SU-DHL-6 (cell line): ENCODE measurements around the gene LTB.

Experiments used
- H2AFZ ChIP-seq: fragments of 200-600 bp; sonication (generic); 2 replicates; pipeline ENCODE4 v1.6.1; 2014; ENCODE audit warnings: low read depth, mild to moderate bottlenecking, moderate library complexity, mixed read lengths, antibody characterized with exemption, low read length; ENCODE audit not compliant: severe bottlenecking
- H3F3A ChIP-seq: fragments of 200-600 bp; shearing (Covaris generic); 2 replicates; pipeline ENCODE4 v1.6.0; 2016; ENCODE audit warnings: antibody characterized with exemption, mild to moderate bottlenecking; ENCODE audit not compliant: insufficient read depth
- H3K27ac ChIP-seq: fragments of 200-600 bp; sonication (generic); 2 replicates; pipeline ENCODE4 v1.5.1; 2016; ENCODE audit warnings: low read depth, mild to moderate bottlenecking, low read length, moderate library complexity, mixed read lengths
- H3K27me3 ChIP-seq: fragments of 200-600 bp; sonication (generic), shearing (Covaris generic); 2 replicates; pipeline ENCODE4 v1.6.0; 2014; ENCODE audit warnings: mild to moderate bottlenecking, low read length
- H3K36me3 ChIP-seq: fragments of 200-600 bp; sonication (generic); 2 replicates; pipeline ENCODE4 v1.6.1; 2014; ENCODE audit warnings: mild to moderate bottlenecking, low read length, mixed read lengths
- H3K4me2 ChIP-seq: fragments of 300-600, 200-600 bp; shearing (Covaris generic), sonication (generic); 2 replicates; pipeline ENCODE4 v1.6.0; 2014; ENCODE audit warnings: low read length, low read depth, mild to moderate bottlenecking; ENCODE audit not compliant: poor library complexity, severe bottlenecking
- H3K4me3 ChIP-seq: fragments of 200-600 bp; sonication (generic); 2 replicates; pipeline ENCODE4 v1.5.1; 2014; ENCODE audit warnings: antibody characterized with exemption, low read length, mild to moderate bottlenecking, mixed read lengths; ENCODE audit not compliant: insufficient read depth, poor library complexity, severe bottlenecking
- H3K79me2 ChIP-seq: fragments of 200-600 bp; sonication (generic); 2 replicates; pipeline ENCODE4 v1.6.1; 2014; ENCODE audit warnings: mild to moderate bottlenecking, low read length, moderate library complexity; ENCODE audit not compliant: insufficient read depth
- H3K9ac ChIP-seq: fragments of 200-600 bp; sonication (generic); 2 replicates; pipeline ENCODE4 v1.7.0; 2014; ENCODE audit warnings: mild to moderate bottlenecking, low read length
- H3K9me2 ChIP-seq: fragments of 200-600 bp; sonication (generic); replicated peaks from 2 replicates; pipeline ENCODE4 v1.6.1; 2014; ENCODE audit warnings: low read length; ENCODE audit not compliant: insufficient read depth
- H3K9me3 ChIP-seq: fragments of 200-600 bp; sonication (generic); 2 replicates; pipeline ENCODE4 v1.6.1; 2014; ENCODE audit warnings: low read length, mixed read lengths; ENCODE audit not compliant: insufficient read depth
- H4K20me1 ChIP-seq: fragments of 200-600 bp; sonication (generic); 2 replicates; pipeline ENCODE4 v1.6.1; 2014; ENCODE audit warnings: low read depth, mild to moderate bottlenecking, antibody characterized with exemption, low read length, moderate library complexity, mixed read lengths
- CTCF ChIP-seq: fragments of 200-600 bp; sonication (generic); IDR thresholded peaks from one replicate; pipeline ENCODE4 v1.5.1; 2017; ENCODE audit warnings: antibody characterized with exemption, mild to moderate bottlenecking, low read length, moderate library complexity; ENCODE audit not compliant: insufficient read depth, poor library complexity, severe bottlenecking
- EZH2phosphoT487 ChIP-seq: fragments of 200-600 bp; sonication (generic), shearing (Covaris generic); conservative IDR thresholded peaks from 2 replicates; pipeline ENCODE4 v1.6.1; 2018; ENCODE audit warnings: mild to moderate bottlenecking, antibody characterized with exemption, low read length, moderate library complexity, mixed read lengths

LTB gene

GRCh38 chr6:31626952-31627351 is 44.7 kb upstream of the LTB start:
- TF ChIP-seq CTCF (no peak), EZH2phosphoT487 (no peak)
- H3F3A ChIP-seq = peaks cover 7% of the 10 kb centered on the region; the same call in 1 of the 2 replicates
- no peaks in the 10 kb centered on the region for H3K27me3 ChIP-seq
- H2AFZ ChIP-seq = no peak overlapping the region
- H3K27ac ChIP-seq = no peak overlapping the region
- no peak overlapping the region for H3K4me3 ChIP-seq
- H3K36me3 ChIP-seq = peaks cover 75% of the 10 kb centered on the region
- no peaks in the 10 kb centered on the region for H3K9me3 ChIP-seq
- H3K4me2 ChIP-seq = no peak overlapping the region
- H3K9ac ChIP-seq = no peak overlapping the region
- peaks cover 48% of the 10 kb centered on the region for H3K79me2 ChIP-seq
- peaks cover 16% of the 10 kb centered on the region; the same call in 1 of the 2 replicates for H4K20me1 ChIP-seq
- no peaks in the 10 kb centered on the region for H3K9me2 ChIP-seq

DNA sequence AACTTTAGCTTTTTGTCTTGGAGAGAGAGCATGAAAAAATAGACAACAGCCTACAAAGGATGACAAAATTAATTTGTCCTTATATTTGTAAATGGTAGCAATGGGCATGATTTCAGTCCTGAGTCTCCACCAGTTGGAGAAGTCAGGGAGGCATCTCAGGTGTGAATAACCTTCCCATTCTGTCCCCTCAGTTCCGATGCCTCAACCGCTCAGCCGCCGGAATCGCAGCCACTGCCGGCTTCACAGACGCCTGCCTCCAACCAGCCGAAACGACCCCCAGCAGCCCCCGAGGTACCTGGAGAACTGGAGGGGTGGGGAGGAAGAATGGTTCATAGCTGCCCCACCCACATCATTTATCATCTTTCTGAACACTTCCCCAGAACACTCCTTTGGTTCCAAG is 41.8 kb upstream of the LTB start:
- Histone ChIP-seq H3K4me2 (no peak overlapping the region), H3K36me3 (peaks cover 67% of the 10 kb centered on the region), H4K20me1 (peaks cover 16% of the 10 kb centered on the region; the same call in 1 of the 2 replicates), H3K9ac (no peak overlapping the region), H3K27ac (no peak overlapping the region), H2AFZ (no peak overlapping the region), H3K9me2 (no peaks in the 10 kb centered on the region), H3K27me3 (no peaks in the 10 kb centered on the region), H3K9me3 (no peaks in the 10 kb centered on the region), H3K4me3 (no peak overlapping the region), H3F3A (peaks cover 19% of the 10 kb centered on the region), H3K79me2 (peaks cover 61% of the 10 kb centered on the region)
- TF ChIP-seq CTCF (no peak), EZH2phosphoT487 (no peak)

- peaks cover 16% of the 10 kb centered on the region; the same call in 1 of the 2 replicates for H4K20me1 ChIP-seq
Measured at GRCh38 chr6:31622684-31623091, 40.5 kb upstream of the LTB start.

More at GRCh38 chr6:31622684-31623091, 40.5 kb upstream of the LTB start:
- H3K9me3 ChIP-seq = no peaks in the 10 kb centered on the region
- no peaks in the 10 kb centered on the region for H3K9me2 ChIP-seq
- H3K9ac ChIP-seq = peak overlapping the region; percentile 83; the same call in 1 of the 2 replicates
- H3K27me3 ChIP-seq = no peaks in the 10 kb centered on the region
- TF ChIP-seq EZH2phosphoT487 (no peak), CTCF (no peak)
- no peak overlapping the region for H3K27ac ChIP-seq
- H3K79me2 ChIP-seq = peaks cover 61% of the 10 kb centered on the region
- H3K4me2 ChIP-seq = peak overlapping the region; percentile 84
- peaks cover 25% of the 10 kb centered on the region for H3F3A ChIP-seq
- H2AFZ ChIP-seq = no peak overlapping the region
- H3K4me3 ChIP-seq = no peak overlapping the region
- peaks cover 57% of the 10 kb centered on the region for H3K36me3 ChIP-seq
